Ectodermal cell (in vitro differentiated cells): Measurements from ENCODE around the gene LPCAT1. TPM values are rescaled to one million over a fixed set of nuclear protein-coding genes. Genes with fewer than 3 reads are reported as not detected.
"Not testable (repeated sequence)": the region's sequence is repeated elsewhere in the genome, so short reads cannot be mapped to it uniquely, and the experiment has no call there.

Experiments used
- H3K27ac ChIP-seq: 2 replicates; pipeline ENCODE4 v1.7.0; 2013; ENCODE audit warnings: mild to moderate bottlenecking, low read depth, low read length; ENCODE audit not compliant: insufficient read depth, poor library complexity, severe bottlenecking
- H3K27me3 ChIP-seq: 2 replicates; pipeline ENCODE4 v1.7.0; 2013; ENCODE audit warnings: mild to moderate bottlenecking, low read length; ENCODE audit not compliant: insufficient read depth, control insufficient read depth, poor library complexity, severe bottlenecking
- H3K36me3 ChIP-seq: one replicate; pipeline ENCODE4 v1.7.0; 2013; ENCODE audit warnings: low read length; ENCODE audit not compliant: control insufficient read depth, insufficient read depth
- H3K4me1 ChIP-seq: one replicate; pipeline ENCODE4 v1.7.0; 2013; ENCODE audit warnings: low read length; ENCODE audit not compliant: control insufficient read depth, insufficient read depth
- H3K4me3 ChIP-seq: 2 replicates; pipeline ENCODE4 v1.7.0; 2013; ENCODE audit warnings: low read depth, low read length, control low read depth; ENCODE audit not compliant: insufficient read depth
- H3K9me3 ChIP-seq: 2 replicates; pipeline ENCODE4 v1.7.0; 2013; ENCODE audit warnings: mild to moderate bottlenecking, low read length, moderate library complexity; ENCODE audit not compliant: control insufficient read depth
- WGBS, 2 experiments: methylation state at CpG; one replicate each; pipeline ENCODE4 v1.1.7; 2013; ENCODE audit warnings: missing lambda C conversion rate in 2 of 2; 5-methylcytosine and 5-hydroxymethylcytosine counted together
- polyA plus RNA-seq, 4 experiments: library from polyadenylated mRNA; stranded (reverse); fragments of 50-300 nt; gene quantifications; one replicate each; pipeline ENCODE4 v1.2.3, GENCODE V29; 2013

Gene LPCAT1, protein sequence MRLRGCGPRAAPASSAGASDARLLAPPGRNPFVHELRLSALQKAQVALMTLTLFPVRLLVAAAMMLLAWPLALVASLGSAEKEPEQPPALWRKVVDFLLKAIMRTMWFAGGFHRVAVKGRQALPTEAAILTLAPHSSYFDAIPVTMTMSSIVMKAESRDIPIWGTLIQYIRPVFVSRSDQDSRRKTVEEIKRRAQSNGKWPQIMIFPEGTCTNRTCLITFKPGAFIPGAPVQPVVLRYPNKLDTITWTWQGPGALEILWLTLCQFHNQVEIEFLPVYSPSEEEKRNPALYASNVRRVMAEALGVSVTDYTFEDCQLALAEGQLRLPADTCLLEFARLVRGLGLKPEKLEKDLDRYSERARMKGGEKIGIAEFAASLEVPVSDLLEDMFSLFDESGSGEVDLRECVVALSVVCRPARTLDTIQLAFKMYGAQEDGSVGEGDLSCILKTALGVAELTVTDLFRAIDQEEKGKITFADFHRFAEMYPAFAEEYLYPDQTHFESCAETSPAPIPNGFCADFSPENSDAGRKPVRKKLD
- polyA plus RNA-seq (2013, experiment 1 of 4): 119 TPM
- 100 TPM for polyA plus RNA-seq (2013, experiment 2 of 4)
- polyA plus RNA-seq (2013, experiment 3 of 4): 67.6 TPM
- 78.1 TPM for polyA plus RNA-seq (2013, experiment 4 of 4)

DNA sequence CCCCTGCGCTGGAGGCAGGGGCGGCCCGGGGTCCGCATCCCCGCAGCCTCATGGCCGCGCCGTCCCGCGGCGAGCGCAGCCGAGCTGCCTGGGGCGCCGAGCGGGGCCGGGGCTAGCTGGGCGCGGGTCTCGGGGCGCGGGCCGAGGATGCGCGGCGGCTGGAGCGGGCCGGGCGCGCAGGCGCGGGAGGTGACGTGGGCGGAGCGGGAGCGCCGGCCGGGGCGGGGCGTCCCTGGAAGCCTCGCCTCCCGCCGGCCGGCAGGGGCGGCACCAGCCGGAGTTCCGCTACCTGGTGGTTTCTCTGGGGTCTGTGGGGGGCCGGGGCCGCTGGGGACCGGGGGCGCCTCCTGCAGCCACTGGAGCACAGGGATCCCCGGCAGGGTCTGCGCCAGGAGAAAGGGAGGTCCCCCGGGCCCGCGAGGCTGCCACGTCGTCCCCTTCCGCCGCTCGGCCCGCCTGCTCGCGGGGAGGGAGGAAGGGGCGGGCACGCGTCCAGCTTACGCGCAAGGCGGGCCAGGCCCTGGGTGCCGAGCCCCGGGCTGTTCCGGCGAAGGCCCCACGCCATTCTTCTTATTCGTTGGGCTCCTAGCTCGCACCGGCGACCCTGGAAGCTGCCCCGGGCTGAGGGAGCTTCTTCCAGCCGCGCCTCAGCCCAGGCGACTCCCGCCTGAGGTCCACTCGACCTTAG is at the start of gene LPCAT1:
Gene LPCAT1, minus strand, starts transcription at position 168 of the 688 bp plus-strand sequence. Its CDS starts 116 bp downstream, at position 52.
- 5% methylated on average over 85 of the region's 85 CpGs for WGBS, 2 experiments
- Histone ChIP-seq H3K4me1 (peaks cover 6% of the 10 kb centered on the region), H3K27ac (no peak within 1 kb of the TSS), H3K9me3 (no peaks in the 10 kb centered on the region), H3K27me3 (peaks cover 6% of the 10 kb centered on the region), H3K4me3 (peak within 1 kb of the TSS; percentile 64), H3K36me3 (peaks cover 16% of the 10 kb centered on the region)

DNA sequence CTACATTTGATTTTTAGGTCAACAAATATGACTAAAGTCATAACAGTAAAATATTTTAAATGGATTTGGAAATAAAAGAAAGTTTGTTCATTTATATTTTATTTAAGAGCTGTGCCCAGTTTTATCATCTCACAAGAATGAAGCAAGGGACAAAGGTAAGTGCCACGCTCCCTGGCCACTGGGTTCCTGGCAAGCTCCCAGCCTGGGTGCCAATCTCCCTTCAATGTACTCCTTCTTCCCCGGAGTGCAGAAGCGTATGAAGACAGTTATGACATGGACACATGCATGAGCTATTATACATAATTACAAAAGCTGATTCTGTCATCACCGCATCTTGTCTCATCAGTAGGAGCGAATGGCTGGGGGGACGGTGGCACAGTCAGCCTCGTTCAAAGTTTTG is 48.1 kb upstream of the LPCAT1 start:
- H3K27me3 ChIP-seq, H3K4me1 ChIP-seq, H3K9me3 ChIP-seq, H3K27ac ChIP-seq, H3K4me3 ChIP-seq: not testable (repeated sequence)
- WGBS, 2 experiments: 89 to 90% methylated on average over 7 of the region's 7 CpGs
- peaks cover 11% of the 10 kb centered on the region for H3K36me3 ChIP-seq

DNA sequence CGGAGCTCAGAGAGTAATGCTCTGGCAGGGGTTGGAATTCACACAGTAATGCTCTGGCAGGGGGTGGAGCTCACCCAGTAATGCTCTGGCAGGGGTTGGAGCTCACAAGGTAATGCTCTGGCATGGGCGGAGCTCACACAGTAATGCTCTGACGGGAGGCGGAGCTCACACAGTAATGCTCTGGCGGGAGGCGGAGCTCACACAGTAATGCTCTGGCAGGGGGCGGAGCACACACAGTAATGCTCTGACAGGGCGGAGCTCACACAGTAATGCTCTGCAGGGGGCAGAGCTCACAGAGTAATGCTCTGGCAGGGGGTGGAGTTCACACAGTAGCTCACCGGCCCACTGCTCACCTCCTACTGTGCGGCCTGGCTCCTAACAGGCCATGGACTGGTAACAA is 47.2 kb upstream of the LPCAT1 start:
- WGBS, 2 experiments: 94% methylated on average over 10 of the region's 10 CpGs
- Histone ChIP-seq H3K9me3 (no peaks in the 10 kb centered on the region), H3K27me3 (no peaks in the 10 kb centered on the region), H3K4me3 (no peak overlapping the region), H3K36me3 (peaks cover 11% of the 10 kb centered on the region), H3K27ac (no peak overlapping the region), H3K4me1 (no peaks in the 10 kb centered on the region)

DNA sequence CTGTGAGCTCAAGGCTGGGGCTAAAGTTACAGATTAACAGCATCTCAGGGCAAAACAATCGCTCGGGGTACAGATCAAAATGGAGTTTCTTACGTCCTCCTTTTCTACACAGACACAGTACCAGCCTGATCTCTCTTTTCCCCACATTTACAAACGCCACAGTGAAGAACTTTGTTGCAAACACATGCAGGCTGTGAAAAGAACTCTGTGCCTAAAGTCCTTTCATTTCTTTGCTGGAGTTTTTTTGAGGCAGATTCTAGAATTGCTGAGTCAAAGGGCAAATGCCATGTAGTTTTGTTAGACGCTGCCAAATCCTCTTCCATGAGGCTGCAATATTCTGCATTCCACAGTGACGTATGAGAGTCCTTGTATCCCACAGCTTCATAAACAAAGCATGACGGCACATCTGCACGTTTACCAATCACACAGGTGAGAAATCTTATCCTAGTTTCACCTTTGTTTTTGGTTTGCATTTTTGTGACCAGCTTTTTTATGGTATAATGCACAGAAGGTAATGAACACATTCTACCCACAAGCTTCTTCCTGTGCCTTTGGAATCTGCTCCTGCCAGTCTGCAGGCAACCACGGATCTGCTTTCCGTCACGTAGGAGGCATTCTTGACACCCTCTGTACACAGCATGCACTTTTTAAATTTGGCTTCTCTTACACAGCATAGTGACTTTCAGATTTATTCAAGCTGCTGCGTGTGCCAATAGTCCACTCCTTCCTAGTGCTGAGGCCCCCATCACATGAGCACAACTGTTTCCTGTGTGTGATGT is 44.6 kb upstream of the LPCAT1 start:
- Histone ChIP-seq H3K9me3 (no peaks in the 10 kb centered on the region), H3K36me3 (peaks cover 11% of the 10 kb centered on the region), H3K4me3 (no peak overlapping the region), H3K4me1 (no peaks in the 10 kb centered on the region), H3K27me3 (no peaks in the 10 kb centered on the region), H3K27ac (no peak overlapping the region)
- 92 to 94% methylated on average over 11 to 12 of the region's 12 CpGs for WGBS, 2 experiments

DNA sequence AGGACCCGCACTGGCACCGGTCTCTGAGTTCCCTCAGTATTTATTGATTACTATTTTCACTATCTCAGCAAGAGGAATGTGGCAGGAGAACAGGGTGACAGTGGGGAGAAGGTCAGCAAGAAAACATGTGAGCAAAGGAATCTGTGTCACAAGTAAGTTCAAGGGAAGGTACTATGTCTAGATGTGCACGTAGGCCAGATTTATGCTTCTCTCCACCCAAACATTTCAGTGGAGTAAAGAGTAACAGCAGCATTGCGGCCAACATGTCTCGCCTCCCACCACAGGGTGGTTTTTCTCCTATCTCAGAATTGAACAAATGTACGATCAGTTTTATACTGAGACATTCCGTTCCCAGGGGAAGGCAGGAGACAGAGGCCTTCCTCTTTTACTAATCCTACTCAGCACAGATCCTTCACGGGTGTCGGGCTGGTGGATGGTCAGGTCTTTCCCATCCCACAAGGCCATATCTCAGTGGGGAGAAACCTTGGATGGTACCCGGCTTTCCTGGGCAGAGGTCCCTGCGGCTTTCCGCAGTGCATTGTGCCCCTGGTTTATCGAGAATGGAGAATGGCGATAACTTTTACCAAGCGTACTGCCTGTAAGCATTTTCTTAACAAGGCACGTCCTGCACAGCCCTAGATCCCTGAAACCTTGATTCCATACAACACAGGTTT is 43.9 kb upstream of the LPCAT1 start:
- H3K9me3 ChIP-seq, H3K27ac ChIP-seq, H3K4me3 ChIP-seq, H3K4me1 ChIP-seq, H3K27me3 ChIP-seq: not testable (repeated sequence)
- WGBS, 2 experiments: 95 to 96% methylated on average over 14 of the region's 16 CpGs
- H3K36me3 ChIP-seq: peaks cover 11% of the 10 kb centered on the region

DNA sequence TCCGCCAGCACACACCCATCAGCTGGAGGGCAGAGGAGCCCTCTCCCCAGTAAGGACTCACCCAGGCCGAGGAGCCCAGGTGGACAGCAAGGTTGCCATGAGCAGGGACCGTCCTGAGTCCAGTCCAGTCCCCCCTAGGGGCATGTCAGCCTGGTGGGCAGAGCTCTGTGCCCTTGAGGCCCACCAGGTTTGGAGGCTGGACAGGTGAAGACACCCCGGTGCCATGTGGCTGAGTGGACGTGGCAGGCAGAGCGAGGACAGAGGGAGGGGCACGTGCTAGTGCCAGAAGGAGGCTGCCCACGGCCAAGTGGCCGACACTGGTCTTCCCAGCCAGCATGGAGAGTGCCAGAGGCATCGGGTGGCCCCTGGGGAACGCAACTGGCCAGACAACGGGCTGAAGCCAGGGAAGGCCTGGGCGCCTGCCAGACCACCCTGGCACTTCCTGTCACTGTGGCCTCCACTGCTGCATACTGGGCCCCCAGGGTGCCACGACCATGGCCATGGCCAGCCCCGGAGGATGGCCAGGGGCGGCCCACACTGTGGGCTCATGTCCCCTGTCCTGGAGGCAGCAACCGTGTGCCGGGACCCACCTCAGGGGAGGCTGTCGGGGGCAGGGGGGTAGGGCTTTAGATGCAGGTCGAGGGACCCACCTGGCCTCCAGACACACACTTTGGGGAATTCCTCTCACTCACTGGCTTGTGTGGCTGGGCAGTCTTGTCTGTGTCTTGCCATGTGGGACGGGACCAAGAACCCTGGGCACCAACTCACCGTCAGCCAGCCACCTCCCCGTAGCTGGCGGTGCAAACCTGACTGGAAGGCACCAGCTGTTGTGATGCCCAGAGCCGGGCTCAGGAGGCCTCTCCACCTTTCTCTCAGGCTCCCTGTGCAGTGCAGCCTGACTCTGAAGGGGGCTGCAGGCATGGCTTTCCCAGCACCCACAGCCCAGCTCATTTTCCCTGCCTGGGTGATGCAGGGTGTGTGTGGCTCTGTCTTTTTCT is 42.3 kb upstream of the LPCAT1 start:
- H3K4me3 ChIP-seq: no peak overlapping the region
- H3K9me3 ChIP-seq: no peaks in the 10 kb centered on the region
- no peaks in the 10 kb centered on the region for H3K4me1 ChIP-seq
- H3K27me3 ChIP-seq: no peaks in the 10 kb centered on the region
- peaks cover 8% of the 10 kb centered on the region for H3K36me3 ChIP-seq
- 91% methylated on average over 25 of the region's 25 CpGs for WGBS, 2 experiments
- H3K27ac ChIP-seq: no peak overlapping the region

DNA sequence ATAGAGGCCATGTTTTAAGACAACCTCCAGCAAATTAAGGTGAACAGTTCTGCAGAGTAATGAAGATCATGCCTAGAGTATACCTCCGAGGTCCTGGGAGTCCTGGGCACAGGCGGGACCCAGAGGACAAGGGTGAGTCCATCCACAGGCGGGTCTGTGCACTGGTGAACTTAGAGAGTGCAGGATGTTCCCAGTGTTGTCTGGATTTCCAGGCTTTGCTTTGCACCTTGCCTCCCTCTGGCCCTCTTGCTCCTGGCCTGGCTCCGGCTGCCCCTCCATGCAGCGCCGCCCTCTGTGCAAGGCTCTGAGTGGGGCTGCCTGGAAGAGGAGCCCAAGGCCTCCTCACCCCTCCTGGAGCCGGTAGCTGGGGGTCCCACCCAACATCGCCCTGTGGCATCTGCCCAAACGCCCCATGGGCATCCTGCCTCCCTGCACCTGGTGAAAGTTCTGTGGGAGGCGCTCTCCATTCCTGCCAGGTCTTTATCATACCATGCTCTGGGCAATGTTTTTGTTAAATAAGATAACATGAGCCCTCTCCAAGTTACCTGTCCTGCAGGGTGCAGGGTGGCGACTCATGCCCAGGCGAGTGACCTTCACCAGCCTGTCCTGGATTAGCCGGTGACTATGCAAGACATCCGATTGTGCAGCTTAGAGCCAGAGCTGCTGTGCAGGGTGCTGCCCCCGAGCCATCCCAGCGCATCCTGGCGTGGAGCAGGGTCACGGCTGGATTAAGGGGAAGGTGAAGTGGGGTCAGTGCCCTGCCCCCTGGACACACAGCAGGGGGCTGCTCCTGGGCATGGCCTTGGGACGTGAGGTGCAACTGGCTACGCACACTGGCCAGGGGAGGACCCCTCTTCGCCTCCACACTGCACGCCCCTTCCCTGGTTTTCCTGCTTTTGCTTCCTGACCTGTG is 41.3 kb upstream of the LPCAT1 start:
- no peaks in the 10 kb centered on the region for H3K9me3 ChIP-seq
- no peaks in the 10 kb centered on the region for H3K4me1 ChIP-seq
- H3K27me3 ChIP-seq: no peaks in the 10 kb centered on the region
- H3K27ac ChIP-seq: no peak overlapping the region
- H3K36me3 ChIP-seq: no peaks in the 10 kb centered on the region
- no peak overlapping the region for H3K4me3 ChIP-seq
- 92% methylated on average over 22 of the region's 22 CpGs for WGBS, 2 experiments

DNA sequence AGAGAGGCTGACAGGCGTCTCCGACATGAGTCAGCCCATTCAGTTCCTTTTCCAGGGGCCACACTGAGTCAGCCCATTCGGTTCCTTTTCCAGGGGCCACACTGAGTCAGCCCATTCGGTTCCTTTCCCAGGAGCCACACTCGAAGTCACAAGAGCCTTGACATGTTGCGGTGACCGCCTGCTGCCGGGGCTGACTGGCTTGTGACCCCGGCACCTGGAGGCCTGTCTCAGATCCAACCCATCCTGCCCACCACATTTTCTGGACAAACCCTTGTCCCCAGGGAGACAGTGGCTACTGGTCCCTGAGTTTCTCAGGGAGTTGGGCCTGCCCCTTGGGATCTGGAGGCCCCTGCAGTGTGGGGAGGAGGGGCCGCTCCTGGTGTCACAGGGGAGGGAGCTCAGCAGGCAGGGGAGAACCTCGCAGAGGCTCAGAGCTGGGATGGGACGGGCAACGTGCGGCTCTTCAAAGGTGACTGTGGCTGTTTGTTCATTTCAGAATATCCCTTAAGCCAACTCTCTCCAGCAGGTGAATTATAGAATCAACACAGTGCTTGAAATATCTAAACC is 40.5 kb upstream of the LPCAT1 start:
- no peaks in the 10 kb centered on the region for H3K4me1 ChIP-seq
- no peak overlapping the region for H3K4me3 ChIP-seq
- no peaks in the 10 kb centered on the region for H3K36me3 ChIP-seq
- WGBS, 2 experiments: 72% methylated on average over 14 of the region's 14 CpGs
- H3K27me3 ChIP-seq: no peaks in the 10 kb centered on the region
- H3K27ac ChIP-seq: no peak overlapping the region
- H3K9me3 ChIP-seq: no peaks in the 10 kb centered on the region
